Fibroblast of gingiva (primary cell): ENCODE measurements around the gene VAPA.
"Not testable (repeated sequence)": the region's sequence is repeated elsewhere in the genome, so short reads cannot be mapped to it uniquely, and the experiment has no call there.

ENCODE experiments used
- DNase-seq: peaks from one replicate; pipeline ENCODE4 v3.0.0-alpha.2; 2011; ENCODE audit warnings: low read depth

Gene VAPA

DNA sequence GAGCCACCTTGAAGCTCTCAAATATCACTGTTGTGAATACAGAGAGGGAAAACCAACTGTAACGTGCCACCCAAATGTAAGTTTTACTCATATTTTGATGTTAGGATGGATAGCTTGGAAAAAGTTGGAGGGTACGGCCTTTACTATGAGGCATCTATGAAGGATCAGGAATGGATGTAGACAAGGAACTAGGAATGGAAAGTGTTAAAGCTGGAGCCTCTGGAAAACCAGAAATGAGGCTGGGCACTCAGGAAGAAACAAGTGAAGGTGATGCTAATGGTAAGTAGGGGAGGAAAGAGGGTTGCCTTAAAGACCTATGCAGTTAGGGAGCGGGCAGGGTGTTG, 27.8 kb upstream of the VAPA start:
- DNase-seq: no peak

DNA sequence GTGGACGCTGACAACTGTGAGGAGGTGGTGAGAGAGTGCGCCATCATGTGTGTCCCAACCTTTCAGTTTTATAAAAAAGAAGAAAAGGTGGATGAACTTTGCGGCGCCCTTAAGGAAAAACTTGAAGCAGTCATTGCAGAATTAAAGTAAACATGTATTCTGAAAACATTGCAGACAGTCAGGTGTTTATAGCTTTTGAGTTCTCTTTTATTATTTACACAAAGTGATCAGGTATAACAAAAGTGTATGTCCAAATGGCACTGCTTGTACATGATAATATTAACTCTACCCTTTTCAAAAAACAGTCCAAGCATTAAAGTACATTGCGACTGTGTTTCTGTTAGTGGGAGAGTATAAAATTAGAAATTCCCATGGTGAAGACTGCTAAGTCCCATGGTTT, 25.8 kb upstream of the VAPA start:
- no peak for DNase-seq

DNA sequence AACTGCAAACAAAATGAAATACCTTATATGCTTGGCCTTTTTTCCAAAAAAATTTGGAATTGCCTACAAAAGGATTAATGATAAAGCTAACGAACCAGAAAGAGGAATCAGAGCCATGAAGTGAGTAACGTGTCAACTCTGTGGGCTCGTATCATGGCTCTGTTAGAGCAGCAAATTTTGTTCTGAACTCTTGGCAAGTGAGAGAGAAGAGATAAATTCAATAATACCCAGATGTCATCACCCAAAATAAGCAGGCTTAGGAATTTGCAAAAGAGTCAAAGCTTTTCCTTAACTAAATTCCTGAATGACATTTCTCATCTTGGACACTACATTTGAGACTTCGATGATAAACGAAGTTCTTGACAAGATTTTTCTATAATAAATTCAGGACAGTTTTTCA, 23.6 kb upstream of the VAPA start:
- no peak for DNase-seq

DNA sequence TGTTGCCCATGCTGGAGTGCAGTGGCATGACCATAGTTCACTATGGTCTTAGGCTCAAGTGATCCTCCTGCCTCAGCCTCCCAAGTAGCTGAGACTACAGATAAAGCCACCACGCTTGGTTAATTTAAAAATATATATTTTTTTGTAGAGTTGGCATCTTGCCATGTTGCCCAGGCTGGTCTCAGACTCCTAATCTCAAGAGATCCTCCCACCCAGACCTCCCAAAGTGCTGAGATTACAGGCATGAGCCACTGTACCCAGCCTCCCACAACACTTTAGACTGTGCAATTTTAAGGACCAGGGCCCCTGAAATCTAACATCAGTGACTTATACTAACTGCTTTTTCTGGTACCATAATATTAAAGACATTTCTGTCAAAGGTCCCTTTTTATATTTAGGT, 22.9 kb upstream of the VAPA start:
- DNase-seq: no peak

DNA sequence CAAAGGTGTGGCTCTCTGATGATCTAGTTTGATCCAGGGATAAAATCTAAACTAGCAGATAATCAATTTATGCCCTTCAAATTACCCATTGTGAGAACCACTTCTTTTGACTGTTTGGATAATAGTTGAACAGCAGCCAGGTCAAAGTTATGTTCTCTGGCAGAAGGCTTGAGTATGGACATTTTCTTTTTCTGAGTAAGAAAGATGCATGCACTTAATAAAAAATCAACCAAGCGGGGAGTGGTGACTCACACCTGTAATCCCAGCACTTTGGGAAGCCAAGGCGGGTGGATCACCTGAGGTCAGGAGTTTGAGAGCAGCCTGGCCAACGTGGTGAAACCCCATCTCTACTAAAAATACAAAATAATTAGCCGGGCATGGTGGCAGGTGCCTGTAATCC, 22.3 kb upstream of the VAPA start:
- not testable (repeated sequence) for DNase-seq

DNA sequence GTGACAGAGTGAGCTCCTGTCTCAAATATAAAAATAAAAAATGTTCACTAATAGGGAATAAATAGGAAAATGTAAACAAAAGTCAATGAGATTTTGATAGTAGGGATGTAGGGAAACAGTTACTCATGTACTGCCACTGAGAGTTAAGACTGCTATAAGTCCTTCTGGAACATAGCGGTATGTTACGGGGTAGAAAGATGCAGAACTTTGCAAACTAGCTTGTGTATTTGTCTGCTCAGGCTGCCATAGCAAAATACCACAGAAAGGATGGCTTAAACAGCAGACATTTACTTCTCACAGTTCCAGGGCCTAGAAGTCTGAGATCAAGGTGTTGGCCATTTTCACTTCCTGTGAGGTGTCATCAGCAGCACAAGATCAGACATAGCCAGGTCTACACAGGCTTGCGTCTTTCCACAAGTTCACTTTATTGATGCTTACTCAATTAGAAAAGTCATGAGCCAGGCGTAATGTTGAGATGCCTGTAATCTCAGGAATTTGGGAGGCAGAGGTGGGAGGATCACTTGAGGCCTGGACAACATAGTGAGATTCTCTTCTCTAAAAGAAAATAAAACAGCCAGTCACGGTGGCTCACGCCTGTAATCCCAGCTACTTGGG, 19.3 kb upstream of the VAPA start:
- no peak for DNase-seq

DNA sequence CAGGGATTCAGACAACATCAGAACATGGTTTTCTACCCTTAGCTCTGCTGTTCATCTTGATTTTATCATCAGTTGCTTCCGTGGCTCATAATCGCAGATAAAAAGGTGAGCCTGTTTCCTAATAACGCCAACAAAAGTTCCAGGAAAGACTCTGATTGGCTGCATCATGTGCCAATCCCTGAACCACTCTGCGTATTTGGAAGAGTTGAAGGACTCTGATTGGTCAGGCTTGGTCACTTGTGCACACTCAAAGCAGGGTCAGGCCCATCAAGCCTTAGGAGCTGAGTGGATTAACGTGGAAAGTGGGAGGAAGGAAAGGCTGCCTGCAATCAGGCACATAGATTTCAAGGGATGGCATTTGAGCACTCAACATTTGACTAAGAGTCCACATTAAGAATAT, 16.7 kb upstream of the VAPA start:
- DNase-seq: no peak

DNA sequence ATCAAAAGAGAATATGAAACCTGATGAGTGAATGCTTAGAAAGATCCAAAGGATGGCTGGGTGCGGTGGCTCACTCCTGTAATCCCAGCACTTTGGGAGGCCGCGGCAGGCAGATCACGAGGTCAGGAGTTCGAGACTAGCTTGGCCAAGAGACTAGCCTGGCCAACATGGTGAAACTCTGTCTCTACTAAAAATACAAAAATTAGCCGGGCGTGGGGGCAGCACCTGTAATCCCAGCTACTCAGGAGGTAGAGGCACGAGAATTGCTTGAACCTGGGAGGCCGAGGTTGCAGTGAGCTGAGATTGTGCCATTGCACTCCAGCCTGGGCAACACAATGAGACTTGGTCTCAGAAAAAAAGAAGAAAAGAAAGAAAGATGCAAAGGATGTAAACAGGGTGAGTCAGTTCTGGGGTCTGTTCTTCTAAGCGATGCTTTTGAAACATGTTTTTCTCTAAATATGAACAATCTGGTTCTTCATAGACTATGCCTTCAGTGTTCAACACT, 16.0 kb upstream of the VAPA start:
- DNase-seq: not testable (repeated sequence)

DNA sequence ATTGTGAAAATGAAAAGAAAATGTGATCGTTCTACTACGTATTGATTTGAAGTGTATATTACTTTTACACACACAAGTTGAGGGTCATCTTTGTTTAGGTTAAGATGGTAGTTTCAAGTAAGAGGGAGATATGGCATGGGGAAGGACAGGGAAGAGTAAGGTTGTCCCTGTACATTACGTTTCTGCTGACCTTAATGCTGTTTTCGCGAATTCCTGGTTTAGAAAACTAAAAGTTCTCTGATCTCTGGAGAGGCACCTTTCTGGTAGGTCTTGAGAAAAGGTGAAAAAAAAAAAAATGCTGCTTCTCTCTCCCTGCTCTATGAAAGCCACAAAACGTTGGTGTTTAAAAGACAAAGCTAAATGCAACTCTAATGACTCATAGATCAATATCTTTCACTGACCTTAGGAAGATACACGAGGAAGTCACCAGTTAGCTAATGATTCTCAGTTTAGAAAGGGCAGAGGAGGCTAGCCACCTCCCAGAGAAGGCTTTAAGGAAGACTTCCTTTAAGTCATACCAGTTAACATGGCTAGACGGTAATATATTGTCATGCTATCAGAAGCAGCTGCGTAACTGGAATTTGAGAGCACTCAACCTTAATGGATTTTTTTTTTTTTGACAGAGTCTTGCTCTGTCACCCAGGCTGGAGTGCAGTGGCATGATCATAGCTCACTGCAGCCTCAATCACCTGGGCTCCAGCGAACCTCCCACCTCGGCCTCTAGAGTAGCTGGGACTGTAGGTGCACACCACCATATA, 14.8 kb upstream of the VAPA start:
- no peak for DNase-seq

DNA sequence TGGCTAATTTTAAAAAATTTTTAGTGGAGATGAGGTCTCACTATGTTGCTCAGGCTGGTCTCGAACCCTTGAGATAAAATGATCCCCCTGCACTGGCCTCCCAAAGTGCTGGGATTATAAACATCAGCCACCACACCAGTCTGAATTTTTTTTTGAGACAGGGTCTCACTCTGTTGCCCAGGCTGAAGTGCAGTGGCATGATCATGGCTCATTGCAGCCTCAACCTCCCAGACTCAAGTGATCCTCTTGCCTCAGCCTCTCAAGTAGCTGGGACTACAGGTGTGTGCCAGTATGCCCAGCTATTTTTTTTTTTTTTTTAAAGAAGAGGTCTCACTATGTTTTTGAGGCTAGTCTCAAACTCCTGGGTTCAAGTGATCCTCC, 14.3 kb upstream of the VAPA start:
- not testable (repeated sequence) for DNase-seq

DNA sequence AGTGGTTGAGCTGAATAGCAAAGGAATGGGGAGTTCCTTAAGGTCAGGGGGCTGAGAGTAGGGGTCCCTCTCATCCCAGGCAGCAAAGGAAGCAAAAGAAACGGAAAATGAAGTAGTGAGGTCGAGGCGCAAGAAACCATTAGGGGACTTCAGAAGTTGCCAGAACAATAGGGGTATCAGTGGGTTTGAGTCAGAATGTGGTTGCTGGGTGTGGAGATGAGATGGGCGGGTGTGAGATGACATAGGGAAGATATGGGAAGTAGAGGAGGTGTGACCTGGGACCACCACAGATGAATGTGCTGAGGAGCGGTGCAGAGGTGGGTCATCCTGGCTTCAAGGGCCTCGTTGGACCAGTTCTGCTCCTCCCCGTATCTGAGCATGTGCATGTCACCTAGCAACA, 13.1 kb upstream of the VAPA start:
- DNase-seq: no peak

DNA sequence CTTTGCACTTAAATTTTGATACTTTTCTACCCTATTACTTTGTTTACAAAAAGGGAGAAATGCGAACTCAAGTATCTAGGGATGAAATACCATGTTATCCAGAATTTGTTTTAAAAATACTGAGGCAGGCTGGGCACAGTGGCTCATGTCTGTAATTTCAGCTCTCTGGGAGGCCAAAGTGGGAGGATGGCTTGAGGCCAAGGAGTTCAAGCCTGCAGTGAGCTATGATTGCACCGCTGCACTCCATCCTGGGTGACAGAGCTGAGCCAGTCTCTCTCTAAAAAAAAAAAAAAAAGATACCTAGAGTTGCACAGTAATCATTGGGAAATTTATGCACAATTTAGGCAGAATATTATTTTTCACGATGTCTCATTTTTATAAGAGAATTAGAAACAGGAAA, 12.4 kb upstream of the VAPA start:
- peak; percentile 50 for DNase-seq

DNA sequence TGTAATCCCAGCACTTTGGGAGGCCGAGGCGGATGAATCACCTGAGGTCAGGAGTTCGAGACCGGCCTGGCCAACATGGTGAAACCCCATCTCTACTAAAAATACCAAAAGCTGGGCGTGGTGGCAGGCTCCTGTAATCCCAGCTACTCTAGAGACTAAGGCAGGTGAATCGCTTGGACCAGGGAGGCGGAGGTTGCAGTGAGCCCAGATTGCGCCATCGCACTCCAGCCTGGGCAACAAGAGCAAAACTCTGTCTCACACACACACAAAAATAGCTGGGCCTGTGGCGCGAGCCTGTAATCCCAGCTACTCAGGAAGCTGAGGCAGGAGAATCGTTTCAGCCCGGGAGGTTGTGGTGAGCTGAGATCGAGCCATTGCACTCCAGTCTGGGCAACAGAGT, 11.6 kb upstream of the VAPA start:
- not testable (repeated sequence) for DNase-seq

DNA sequence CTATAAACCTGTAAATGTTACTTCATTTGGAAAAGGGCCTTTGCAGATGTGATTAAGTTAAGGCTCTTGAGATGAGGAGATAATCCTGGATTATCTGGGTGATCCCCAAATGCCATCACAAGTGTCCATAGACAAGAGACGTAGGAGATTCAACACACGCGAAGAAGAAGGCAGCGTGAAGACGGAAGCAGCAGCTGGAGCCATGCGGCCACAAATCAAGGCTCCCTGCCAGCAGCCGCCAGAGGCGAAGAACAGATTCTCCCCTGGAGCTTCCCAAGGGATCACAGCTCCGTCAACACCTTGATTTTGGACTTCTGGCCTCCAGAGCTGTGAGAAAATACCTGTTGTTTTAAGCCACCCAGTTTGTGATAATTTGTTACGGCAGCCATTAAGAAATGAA, 11.0 kb upstream of the VAPA start:
- no peak for DNase-seq

DNA sequence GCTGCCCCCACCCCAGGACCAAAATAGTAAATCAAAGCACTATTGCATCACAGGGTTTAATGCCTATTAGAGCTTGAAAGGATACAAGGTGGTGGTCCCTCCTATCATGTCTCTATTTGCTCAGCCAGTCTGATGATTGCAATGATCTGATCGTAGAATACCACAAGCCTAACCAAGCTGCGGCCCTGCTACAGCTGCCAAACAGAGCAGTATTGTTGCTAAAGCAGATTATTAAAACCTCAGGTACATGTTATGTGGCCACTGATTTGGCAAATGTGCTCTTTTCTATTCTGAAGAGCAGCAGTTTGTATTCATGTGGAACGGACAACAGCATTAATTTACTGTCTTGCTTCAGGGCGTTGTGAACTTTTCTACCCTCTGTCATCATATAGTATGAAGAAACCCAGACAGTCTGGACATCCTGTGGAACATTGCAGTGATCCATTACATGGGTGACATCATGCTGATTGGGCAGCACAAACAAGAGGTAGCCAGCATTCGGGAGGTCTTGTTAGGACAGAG, 8.4 kb upstream of the VAPA start:
- peak; percentile 77 for DNase-seq

DNA sequence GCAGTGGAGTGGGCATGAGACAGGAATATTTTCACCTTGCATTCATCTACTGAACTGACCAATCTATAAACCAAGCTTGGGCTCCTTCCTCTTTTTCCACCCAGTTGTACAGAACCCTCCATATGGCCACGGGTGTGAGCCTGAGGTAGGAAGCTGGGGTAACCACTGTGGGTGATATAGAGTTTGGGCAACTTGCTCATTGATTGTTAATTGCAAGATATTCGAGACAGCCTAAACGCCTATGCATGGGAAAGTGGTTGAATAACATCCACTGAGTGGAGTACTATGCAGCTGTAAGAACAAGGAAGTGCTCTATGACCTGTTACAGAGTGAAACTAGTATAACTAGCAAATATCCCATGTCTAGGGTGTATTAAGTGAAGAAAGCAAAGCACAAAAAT, 7.3 kb upstream of the VAPA start:
- no peak for DNase-seq

DNA sequence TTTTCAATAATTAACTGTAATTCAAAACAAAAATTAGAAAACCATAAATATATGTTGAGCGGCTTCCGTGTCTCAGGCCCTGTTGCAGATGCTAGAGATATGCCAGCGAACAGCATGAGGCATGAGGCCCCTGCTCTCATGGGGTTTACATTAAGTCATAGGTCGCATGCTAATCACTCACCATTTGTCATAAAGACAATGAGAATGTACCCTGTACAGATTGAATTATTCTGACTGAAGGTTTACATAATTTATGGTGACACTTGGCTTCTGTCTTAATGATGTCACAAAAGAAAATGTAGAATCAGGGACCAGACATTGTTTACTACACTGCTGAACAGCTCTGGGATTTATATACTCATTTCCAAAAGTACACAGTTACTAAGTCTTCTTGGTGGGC, 5.9 kb upstream of the VAPA start:
- no peak for DNase-seq

DNA sequence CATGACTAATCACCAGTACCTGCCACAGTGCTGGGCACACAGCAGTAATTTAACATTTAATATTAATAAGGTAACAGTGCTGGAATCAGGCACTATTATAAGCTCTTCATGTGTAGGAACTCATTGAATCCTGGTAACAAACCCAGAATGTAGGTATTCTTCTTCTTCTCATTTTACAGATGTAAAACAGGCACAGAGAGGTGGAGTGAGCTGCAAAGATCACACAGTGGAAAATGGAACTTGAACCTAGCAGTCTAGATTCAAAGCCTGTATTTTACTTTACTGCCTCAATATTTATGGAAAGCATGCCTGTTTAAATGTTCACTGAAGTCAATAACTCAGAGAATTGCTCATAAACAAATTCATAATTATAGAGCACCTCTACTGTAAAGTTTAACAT, 3.7 kb upstream of the VAPA start:
- DNase-seq: no peak

DNA sequence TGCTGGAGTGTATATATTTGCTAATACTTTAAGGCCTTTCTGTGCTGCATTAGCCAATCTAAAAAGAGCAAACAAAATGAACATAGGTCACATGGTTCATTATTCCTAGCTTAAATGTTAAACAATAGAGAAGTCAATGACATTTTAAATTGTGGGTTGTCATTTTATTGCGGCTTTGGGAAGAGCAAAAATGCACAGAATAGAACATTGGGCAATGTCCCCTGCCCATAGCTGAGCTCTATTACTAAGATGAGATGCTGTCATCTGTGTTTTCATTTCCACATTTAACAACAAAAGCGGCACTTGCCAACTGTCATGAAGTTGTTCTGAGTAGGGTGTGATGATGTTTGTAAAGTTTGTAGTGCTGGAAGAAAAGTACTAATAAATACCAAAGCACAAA, 3.2 kb upstream of the VAPA start:
- DNase-seq: no peak

DNA sequence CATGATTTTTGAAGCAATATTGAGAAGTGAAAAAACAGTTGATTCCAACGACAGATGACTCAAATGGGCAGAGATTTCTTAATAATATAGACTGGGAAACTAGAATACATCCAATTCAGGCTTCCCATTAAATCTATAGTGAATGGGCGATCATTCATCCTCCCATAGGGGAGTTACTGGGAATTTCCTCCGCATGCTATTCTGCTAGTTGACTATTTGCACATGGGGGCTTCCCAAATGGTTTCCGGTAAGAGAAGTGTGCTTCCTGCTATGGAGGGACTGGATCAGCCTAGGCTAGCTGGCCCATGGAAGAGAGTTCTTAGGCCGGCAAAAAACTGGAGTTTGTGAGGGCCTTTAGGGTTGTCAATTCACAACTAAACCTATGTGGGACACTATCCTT, 2.6 kb upstream of the VAPA start:
- DNase-seq: no peak

DNA sequence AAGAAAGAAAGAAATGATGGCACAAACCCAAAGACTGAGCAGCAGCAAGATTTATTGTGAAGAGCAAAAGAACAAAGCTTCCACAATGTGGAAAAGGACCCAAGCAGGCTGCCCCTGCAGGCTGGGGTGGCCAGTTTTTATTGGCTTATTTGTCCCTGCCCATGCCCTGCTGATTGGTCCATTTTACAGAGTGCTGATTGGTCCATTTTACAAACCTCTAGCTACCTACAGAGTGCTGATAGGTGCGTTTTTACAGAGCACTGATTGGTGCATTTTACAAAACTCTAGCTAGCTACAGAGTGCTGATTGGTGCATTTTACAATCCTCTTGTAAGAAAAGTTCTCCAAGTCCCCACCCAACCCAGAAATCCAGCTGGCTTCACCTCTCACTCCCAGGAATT, 1.5 kb upstream of the VAPA start:
- not testable (repeated sequence) for DNase-seq

DNA sequence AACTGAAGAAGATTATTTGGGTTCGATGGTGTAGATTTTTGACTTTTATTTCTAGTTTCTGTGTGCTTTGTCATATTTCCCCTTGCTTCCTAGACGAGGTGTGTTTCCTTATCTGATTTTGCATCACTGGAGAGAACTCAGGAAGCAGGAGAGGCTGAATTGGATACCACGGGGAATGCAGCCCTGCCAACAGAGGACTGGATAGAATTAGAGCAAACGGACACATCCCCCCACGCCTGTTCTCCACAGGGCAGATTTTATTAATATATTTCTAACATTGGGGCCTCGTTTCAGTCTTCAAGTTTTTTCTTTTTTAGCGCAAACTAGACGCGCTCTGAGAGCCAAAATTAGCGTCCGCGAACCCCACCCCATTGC, 678 bp upstream of the VAPA start:
- DNase-seq: no peak

DNA sequence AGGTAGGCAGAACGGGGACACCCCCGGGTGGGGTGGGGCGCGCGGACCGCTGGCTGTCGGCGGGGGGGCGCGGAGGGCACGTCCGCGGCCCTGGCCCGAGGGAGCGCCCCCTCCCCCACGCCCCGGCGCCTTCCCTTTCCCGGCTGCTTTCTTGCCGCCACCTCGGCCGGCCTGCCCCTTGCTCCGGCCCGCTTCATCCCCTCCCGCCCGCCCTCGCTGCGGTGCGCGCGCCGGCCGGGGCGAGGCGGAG, 443 bp downstream of the VAPA start:
- peak; percentile 17 for DNase-seq

DNA sequence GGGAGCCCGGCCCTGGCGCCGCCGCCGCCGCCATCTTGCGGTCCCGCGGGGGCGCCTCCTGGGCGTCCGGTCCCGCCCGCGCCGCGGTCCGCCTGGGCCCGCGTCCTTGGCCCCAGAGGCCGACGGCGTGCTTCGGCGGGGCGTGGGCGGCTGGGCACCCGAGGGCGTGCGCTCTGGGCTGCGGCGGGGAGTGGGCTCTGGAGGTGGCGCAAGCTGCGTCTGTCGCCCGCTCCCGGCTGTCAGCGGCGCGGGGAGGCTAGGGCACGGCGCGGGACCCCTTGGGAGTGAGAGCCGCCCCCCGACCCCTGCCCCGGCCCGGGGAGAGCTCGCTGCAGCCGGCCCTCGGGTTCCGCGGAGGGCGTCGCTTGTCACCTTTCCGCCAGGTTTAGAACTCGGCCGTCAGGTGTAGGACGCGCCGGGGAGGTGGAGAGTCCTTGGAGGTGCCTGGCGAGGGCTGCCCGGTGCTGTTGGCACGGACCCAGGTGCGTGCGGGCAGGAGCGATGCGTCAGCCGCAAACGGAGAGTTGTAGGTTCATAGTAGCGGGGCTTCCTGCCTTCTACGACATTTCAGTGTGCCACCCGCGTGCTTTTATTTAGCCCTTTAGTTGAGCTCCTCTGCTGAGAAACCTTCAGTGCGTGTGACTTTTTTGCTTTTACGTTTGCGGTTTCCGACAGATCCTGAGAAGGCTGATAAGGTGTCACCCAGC, 921 bp downstream of the VAPA start:
- DNase-seq: peak; percentile 59
